WTC11 (cell line): ENCODE results near the gene RGL1. TPM values are rescaled to one million over a fixed set of nuclear protein-coding genes. Genes with fewer than 3 reads are reported as not detected.

Experiments
- ATAC-seq: fragments of 200-7000 bp; cut with Tn5 transposase; 2 replicates; pipeline ENCODE4 v1.10.0; 2021; ENCODE audit warnings: mild to moderate bottlenecking, moderate library complexity
- CTCF ChIA-PET: fragments of 300-600 bp; sonication (Branson Sonifier 250); formaldehyde crosslinking; loops from one replicate; lab custom pipeline; 2021; ENCODE audit warnings: antibody characterized with exemption; lab: Charles Lee
- POLR2A ChIA-PET: fragments of 350-600 bp; sonication (Branson Sonifier 250); formaldehyde crosslinking; loops from one replicate; lab custom pipeline; 2021; ENCODE audit warnings: antibody characterized with exemption; lab: Charles Lee
- DNase-seq: peaks from one replicate; pipeline ENCODE4 v3.0.0; 2021; ENCODE audit warnings: low spot score
- H3K27ac Mint-ChIP-seq: 2 replicates; pipeline ENCODE4 v1.8.0; 2021; ENCODE audit warnings: mixed read lengths
- H3K27me3 Mint-ChIP-seq: 2 replicates; pipeline ENCODE4 v1.8.0; 2021; ENCODE audit warnings: low read depth, mild to moderate bottlenecking, moderate library complexity, mixed read lengths
- H3K36me3 Mint-ChIP-seq: 2 replicates; pipeline ENCODE4 v1.8.0; 2021; ENCODE audit warnings: mixed read lengths
- H3K4me1 Mint-ChIP-seq: 2 replicates; pipeline ENCODE4 v1.8.0; 2022; ENCODE audit warnings: mixed read lengths
- H3K4me3 Mint-ChIP-seq: 2 replicates; pipeline ENCODE4 v1.8.0; 2021; ENCODE audit warnings: mild to moderate bottlenecking, moderate library complexity, mixed read lengths
- H3K9me3 Mint-ChIP-seq: 2 replicates; pipeline ENCODE4 v1.8.0; 2021; ENCODE audit warnings: mixed read lengths
- ETV6 ChIP-seq: sonication (generic); formaldehyde crosslinking; IDR thresholded peaks from 2 replicates; pipeline ENCODE4 v1.8.1; 2022; ENCODE audit warnings: mild to moderate bottlenecking, missing genetic modification reagents
- GRHL2 ChIP-seq: fragments of 250-450 bp; sonication (Bioruptor Pico); IDR thresholded peaks from 2 replicates; pipeline ENCODE4 v1.8.0; 2022; ENCODE audit warnings: mild to moderate bottlenecking, moderate library complexity; ENCODE audit not compliant: insufficient replicate concordance, severe bottlenecking
- GTF2I ChIP-seq: fragments of 250-450 bp; sonication (Bioruptor Pico); conservative IDR thresholded peaks from 2 replicates; pipeline ENCODE4 v1.4.0; 2021; ENCODE audit warnings: mild to moderate bottlenecking
- IRF1 ChIP-seq: sonication (generic); formaldehyde crosslinking; IDR thresholded peaks from 2 replicates; pipeline ENCODE4 v1.8.0; 2023; ENCODE audit warnings: missing genetic modification reagents
- KAT7 ChIP-seq: sonication (generic); formaldehyde crosslinking; IDR thresholded peaks from 2 replicates; pipeline ENCODE4 v1.8.1; 2023; ENCODE audit warnings: missing genetic modification reagents, mild to moderate bottlenecking, borderline replicate concordance
- MYBL2 ChIP-seq: sonication (generic); formaldehyde crosslinking; IDR thresholded peaks from 2 replicates; pipeline ENCODE4 v1.8.1; 2023; ENCODE audit warnings: mild to moderate bottlenecking, moderate library complexity, missing genetic modification reagents
- NR2C2 ChIP-seq: sonication (generic); formaldehyde crosslinking; IDR thresholded peaks from 2 replicates; pipeline ENCODE4 v1.8.0; 2022; ENCODE audit warnings: mild to moderate bottlenecking, missing genetic modification reagents
- NR3C1 ChIP-seq: sonication (generic); formaldehyde crosslinking; conservative IDR thresholded peaks from 2 replicates; pipeline ENCODE4 v1.8.1; 2023; ENCODE audit warnings: low read depth, mild to moderate bottlenecking, missing genetic modification reagents
- PRRX2 ChIP-seq: fragments of 250-450 bp; sonication (Bioruptor Pico); IDR thresholded peaks from 2 replicates; pipeline ENCODE4 v1.8.0; 2021; ENCODE audit warnings: mild to moderate bottlenecking
- RELA ChIP-seq: sonication (generic); formaldehyde crosslinking; IDR thresholded peaks from 2 replicates; pipeline ENCODE4 v1.8.1; 2022; ENCODE audit warnings: missing genetic modification reagents, mild to moderate bottlenecking, borderline replicate concordance
- SMAD4 ChIP-seq: sonication (generic); formaldehyde crosslinking; IDR thresholded peaks from 2 replicates; pipeline ENCODE4 v1.8.0; 2022; ENCODE audit warnings: mild to moderate bottlenecking, missing genetic modification reagents
- STAT6 ChIP-seq: sonication (generic); formaldehyde crosslinking; conservative IDR thresholded peaks from 2 replicates; pipeline ENCODE4 v1.8.1; 2023; ENCODE audit warnings: mild to moderate bottlenecking, low read depth, missing genetic modification reagents, moderate library complexity
- TEAD1 ChIP-seq: sonication (generic); formaldehyde crosslinking; IDR thresholded peaks from 2 replicates; pipeline ENCODE4 v1.8.0; 2022; ENCODE audit warnings: mild to moderate bottlenecking, missing genetic modification reagents
- ZBTB21 ChIP-seq: sonication (generic); formaldehyde crosslinking; IDR thresholded peaks from 2 replicates; pipeline ENCODE4 v1.8.1; 2023; ENCODE audit warnings: mild to moderate bottlenecking, missing genetic modification reagents, borderline replicate concordance
- ZNF219 ChIP-seq: sonication (generic); formaldehyde crosslinking; IDR thresholded peaks from 2 replicates; pipeline ENCODE4 v1.8.0; 2023; ENCODE audit warnings: missing genetic modification reagents, mild to moderate bottlenecking, borderline replicate concordance
- ZNF232 ChIP-seq: sonication (generic); formaldehyde crosslinking; IDR thresholded peaks from 2 replicates; pipeline ENCODE4 v1.8.0; 2022; ENCODE audit warnings: mild to moderate bottlenecking, missing genetic modification reagents
- ZNF263 ChIP-seq: sonication (generic); formaldehyde crosslinking; IDR thresholded peaks from 2 replicates; pipeline ENCODE4 v1.8.1; 2022; ENCODE audit warnings: low read depth, mild to moderate bottlenecking, moderate library complexity, missing genetic modification reagents
- ZNF423 ChIP-seq: fragments of 250-450 bp; sonication (Bioruptor Pico); IDR thresholded peaks from 2 replicates; pipeline ENCODE4 v2.1.2; 2022; ENCODE audit warnings: mild to moderate bottlenecking, moderate library complexity
- total RNA-seq: library from RNA; stranded (reverse); gene quantifications from 3 replicates; pipeline ENCODE4 v1.2.3, GENCODE V29; 2021
- TF ChIP-seq, protein P1 (sequence below): sonication (generic); formaldehyde crosslinking; IDR thresholded peaks from 2 replicates; pipeline ENCODE4 v1.8.1; 2023; ENCODE audit warnings: mild to moderate bottlenecking, missing genetic modification reagents
- TF ChIP-seq, protein P2 (sequence below): sonication (generic); formaldehyde crosslinking; IDR thresholded peaks from 2 replicates; pipeline ENCODE4 v1.8.0; 2023; ENCODE audit warnings: mild to moderate bottlenecking, missing genetic modification reagents

RGL1 gene
- total RNA-seq, 1 experiment from 2014 or later = 1.5 TPM

DNA sequence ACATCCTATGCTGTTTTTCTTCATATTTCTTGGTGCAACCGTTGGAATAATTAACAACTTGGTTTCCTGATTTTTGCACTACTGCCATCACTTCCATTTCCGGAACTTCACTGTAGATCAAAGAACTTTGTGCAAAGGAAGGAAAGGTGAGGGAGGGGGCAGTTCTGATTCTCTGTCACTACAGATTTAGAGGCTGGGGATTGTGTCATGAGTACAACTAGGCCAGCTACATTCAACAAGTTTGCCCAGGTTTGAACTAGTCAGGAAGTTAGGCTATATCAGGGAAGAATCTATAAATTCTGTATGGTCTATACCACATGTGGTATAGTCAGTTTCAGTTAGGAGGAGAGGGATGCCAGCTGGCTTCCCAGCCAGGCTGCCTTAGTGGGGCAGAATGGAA is 84.2 kb downstream of the RGL1 start:
- POLR2A ChIA-PET = no interaction called here
- H3K27me3 Mint-ChIP-seq = no peaks in the 10 kb centered on the region
- no peak overlapping the region for H3K27ac Mint-ChIP-seq
- no peak for DNase-seq
- no peaks in the 10 kb centered on the region for H3K36me3 Mint-ChIP-seq
- H3K4me1 Mint-ChIP-seq = peaks cover 17% of the 10 kb centered on the region
- CTCF ChIA-PET = interaction anchor here (1.3 to 1.8 kb wide), 2 partner anchors 204 to 233 kb away, joined by 3 to 10 read pairs; no protein-coding TSS in a partner anchor
- H3K9me3 Mint-ChIP-seq = no peaks in the 10 kb centered on the region
- no peak for ATAC-seq
- H3K4me3 Mint-ChIP-seq = no peak overlapping the region
- TF ChIP-seq NR3C1 (CRISPR knock-in tag) = no peak
- no peak for TF ChIP-seq MYBL2
- TF ChIP-seq PRRX2 = no peak
- no peak for TF ChIP-seq KAT7 (CRISPR knock-in tag)
- TF ChIP-seq ZNF232 (CRISPR knock-in tag) = no peak
- TF ChIP-seq SMAD4 (CRISPR knock-in tag) = no peak
- no peak for TF ChIP-seq ZBTB21 (CRISPR knock-in tag)

GRCh38 chr1:183891158-183891856 is 86.4 kb downstream of the RGL1 start:
- Mint-ChIP-seq H3K27me3 (no peaks in the 10 kb centered on the region), H3K27ac (no peak overlapping the region), H3K9me3 (no peaks in the 10 kb centered on the region), H3K4me1 (peaks cover 17% of the 10 kb centered on the region), H3K36me3 (no peaks in the 10 kb centered on the region), H3K4me3 (no peak overlapping the region)
- ChIA-PET CTCF (no interaction called here), POLR2A (no interaction called here)
- ATAC-seq (no peak), DNase-seq (no peak)
- TF ChIP-seq GRHL2 (CRISPR knock-in tag) (no peak), TEAD1 (CRISPR knock-in tag) (no peak), NR2C2 (CRISPR knock-in tag) (no peak), ZNF423 (CRISPR knock-in tag) (no peak), STAT6 (no peak), KAT7 (CRISPR knock-in tag) (no peak), MYBL2 (no peak)
- TF ChIP-seq, protein P1, sequence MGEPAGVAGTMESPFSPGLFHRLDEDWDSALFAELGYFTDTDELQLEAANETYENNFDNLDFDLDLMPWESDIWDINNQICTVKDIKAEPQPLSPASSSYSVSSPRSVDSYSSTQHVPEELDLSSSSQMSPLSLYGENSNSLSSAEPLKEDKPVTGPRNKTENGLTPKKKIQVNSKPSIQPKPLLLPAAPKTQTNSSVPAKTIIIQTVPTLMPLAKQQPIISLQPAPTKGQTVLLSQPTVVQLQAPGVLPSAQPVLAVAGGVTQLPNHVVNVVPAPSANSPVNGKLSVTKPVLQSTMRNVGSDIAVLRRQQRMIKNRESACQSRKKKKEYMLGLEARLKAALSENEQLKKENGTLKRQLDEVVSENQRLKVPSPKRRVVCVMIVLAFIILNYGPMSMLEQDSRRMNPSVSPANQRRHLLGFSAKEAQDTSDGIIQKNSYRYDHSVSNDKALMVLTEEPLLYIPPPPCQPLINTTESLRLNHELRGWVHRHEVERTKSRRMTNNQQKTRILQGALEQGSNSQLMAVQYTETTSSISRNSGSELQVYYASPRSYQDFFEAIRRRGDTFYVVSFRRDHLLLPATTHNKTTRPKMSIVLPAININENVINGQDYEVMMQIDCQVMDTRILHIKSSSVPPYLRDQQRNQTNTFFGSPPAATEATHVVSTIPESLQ (CRISPR knock-in tag) = no peak

DNA sequence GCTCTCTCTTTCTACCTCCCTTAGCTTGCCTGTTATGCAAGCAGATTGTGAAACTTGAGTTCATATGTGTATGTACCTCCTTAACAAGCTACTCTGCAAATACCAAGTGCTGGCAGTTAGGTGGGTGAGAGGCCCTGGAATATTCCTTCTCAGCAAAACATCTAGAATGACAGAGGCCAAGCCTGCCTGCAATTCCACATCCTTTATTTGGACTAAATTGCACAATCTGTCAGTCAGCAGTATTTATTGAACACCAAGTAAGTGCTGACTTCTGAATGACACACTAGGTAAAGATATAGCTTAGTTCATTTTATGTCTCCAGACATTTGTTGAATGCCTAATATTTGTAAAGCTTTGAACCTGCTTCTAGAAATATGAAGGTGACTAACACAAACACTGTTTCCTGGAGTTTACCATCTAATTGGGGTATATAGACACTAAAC is 87.5 kb downstream of the RGL1 start:
- DNase-seq (no peak), ATAC-seq (no peak)
- ChIA-PET CTCF (interaction anchor here (1.2 kb wide), 1 partner anchor 87 kb away, joined by 3 read pairs; no protein-coding TSS in a partner anchor), POLR2A (no interaction called here)
- no peaks in the 10 kb centered on the region for H3K36me3 Mint-ChIP-seq
- H3K27me3 Mint-ChIP-seq = no peaks in the 10 kb centered on the region
- no peak for TF ChIP-seq ZNF423 (CRISPR knock-in tag)
- TF ChIP-seq, protein P2, sequence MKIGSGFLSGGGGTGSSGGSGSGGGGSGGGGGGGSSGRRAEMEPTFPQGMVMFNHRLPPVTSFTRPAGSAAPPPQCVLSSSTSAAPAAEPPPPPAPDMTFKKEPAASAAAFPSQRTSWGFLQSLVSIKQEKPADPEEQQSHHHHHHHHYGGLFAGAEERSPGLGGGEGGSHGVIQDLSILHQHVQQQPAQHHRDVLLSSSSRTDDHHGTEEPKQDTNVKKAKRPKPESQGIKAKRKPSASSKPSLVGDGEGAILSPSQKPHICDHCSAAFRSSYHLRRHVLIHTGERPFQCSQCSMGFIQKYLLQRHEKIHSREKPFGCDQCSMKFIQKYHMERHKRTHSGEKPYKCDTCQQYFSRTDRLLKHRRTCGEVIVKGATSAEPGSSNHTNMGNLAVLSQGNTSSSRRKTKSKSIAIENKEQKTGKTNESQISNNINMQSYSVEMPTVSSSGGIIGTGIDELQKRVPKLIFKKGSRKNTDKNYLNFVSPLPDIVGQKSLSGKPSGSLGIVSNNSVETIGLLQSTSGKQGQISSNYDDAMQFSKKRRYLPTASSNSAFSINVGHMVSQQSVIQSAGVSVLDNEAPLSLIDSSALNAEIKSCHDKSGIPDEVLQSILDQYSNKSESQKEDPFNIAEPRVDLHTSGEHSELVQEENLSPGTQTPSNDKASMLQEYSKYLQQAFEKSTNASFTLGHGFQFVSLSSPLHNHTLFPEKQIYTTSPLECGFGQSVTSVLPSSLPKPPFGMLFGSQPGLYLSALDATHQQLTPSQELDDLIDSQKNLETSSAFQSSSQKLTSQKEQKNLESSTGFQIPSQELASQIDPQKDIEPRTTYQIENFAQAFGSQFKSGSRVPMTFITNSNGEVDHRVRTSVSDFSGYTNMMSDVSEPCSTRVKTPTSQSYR (CRISPR knock-in tag) = no peak
- no peak for TF ChIP-seq IRF1
- TF ChIP-seq ETV6 (CRISPR knock-in tag) = no peak
- TF ChIP-seq ZNF263 (CRISPR knock-in tag) = no peak
- no peak for TF ChIP-seq RELA (CRISPR knock-in tag)
- TF ChIP-seq GTF2I (CRISPR knock-in tag) = no peak
- TF ChIP-seq ZNF219 = no peak
- TF ChIP-seq SMAD4 (CRISPR knock-in tag) = no peak
- TF ChIP-seq MYBL2 = no peak
- no peak for TF ChIP-seq ZNF232 (CRISPR knock-in tag)
- no peak overlapping the region for H3K4me3 Mint-ChIP-seq
- H3K27ac Mint-ChIP-seq = no peak overlapping the region
- H3K9me3 Mint-ChIP-seq = no peaks in the 10 kb centered on the region
- H3K4me1 Mint-ChIP-seq = peaks cover 14% of the 10 kb centered on the region
